HCT116 (cell line): Measurements from ENCODE around the gene HBE1.

Experiments used
- CTCF ChIP-seq, 3 experiments: fragments of 200-600 bp in 1 of 3; sonication (generic) in 1 of 3; IDR thresholded peaks in 2 of 3; conservative IDR thresholded peaks in 1 of 3; 2 replicates each; pipeline ENCODE4 v1.5.1; 2012 to 2017; ENCODE audit warnings: low read depth in 2 of 3, low read length in 2 of 3, antibody characterized with exemption in 1 of 3, borderline replicate concordance in 1 of 3, control low read depth in 1 of 3, mild to moderate bottlenecking in 1 of 3, mixed read lengths in 1 of 3, mixed run types in 1 of 3, moderate library complexity in 1 of 3; ENCODE audit not compliant: insufficient read depth in 1 of 3
- EZH2 ChIP-seq: fragments of 200-600 bp; sonication (generic); IDR thresholded peaks from 2 replicates; pipeline ENCODE4 v1.6.1; 2017; ENCODE audit warnings: antibody characterized with exemption, mixed run types
- MAX ChIP-seq: IDR thresholded peaks from 2 replicates; pipeline ENCODE4 v1.6.1; 2012
- POLR2A ChIP-seq: IDR thresholded peaks from 2 replicates; pipeline ENCODE4 v1.7.0; 2011; ENCODE audit warnings: borderline replicate concordance; ENCODE audit not compliant: insufficient read depth, insufficient read length; ENCODE audit errors: extremely low read depth
- RAD21 ChIP-seq: IDR thresholded peaks from 2 replicates; pipeline ENCODE4 v1.6.1; 2012; ENCODE audit warnings: low read depth, mild to moderate bottlenecking
- REST ChIP-seq: IDR thresholded peaks from 2 replicates; pipeline ENCODE4 v1.6.1; 2012; ENCODE audit warnings: low read depth
- SP1 ChIP-seq: IDR thresholded peaks from 2 replicates; pipeline ENCODE4 v1.6.1; 2012; ENCODE audit warnings: low read depth
- ZFX ChIP-seq: fragments of 450-650 bp; IDR thresholded peaks from 2 replicates; pipeline ENCODE4 v1.6.1; 2017
- ZNF274 ChIP-seq: fragments of 200-500 bp; sonication (Bioruptor generic); IDR thresholded peaks from 2 replicates; pipeline ENCODE4 v1.6.1; 2014; ENCODE audit warnings: mild to moderate bottlenecking, low read depth, low read length, inconsistent platforms
- TF ChIP-seq, protein P1 (sequence below): IDR thresholded peaks from 2 replicates; pipeline ENCODE4 v1.6.1; 2012

- no peak for TF ChIP-seq POLR2A
- TF ChIP-seq, protein P1, sequence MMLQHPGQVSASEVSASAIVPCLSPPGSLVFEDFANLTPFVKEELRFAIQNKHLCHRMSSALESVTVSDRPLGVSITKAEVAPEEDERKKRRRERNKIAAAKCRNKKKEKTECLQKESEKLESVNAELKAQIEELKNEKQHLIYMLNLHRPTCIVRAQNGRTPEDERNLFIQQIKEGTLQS, result no peak
- TF ChIP-seq CTCF (IDR thresholded peaks at IDR 0.05 in 2 of 3, conservative IDR thresholded peaks at IDR 0.05 in 1 of 3; ENCODE audit: borderline replicate concordance in 1 of 3, insufficient read depth in 1 of 3, low read depth in 2 of 3, low read length in 2 of 3), result no peak
- TF ChIP-seq MAX, result no peak
- TF ChIP-seq ZNF274, result no peak
- TF ChIP-seq EZH2, result no peak
- TF ChIP-seq RAD21, result no peak
- TF ChIP-seq ZFX, result no peak
- TF ChIP-seq REST, result no peak
- TF ChIP-seq SP1, result no peak
Observed at GRCh38 chr11:5229356-5229755, 40.4 kb downstream of the HBE1 start.
